Measurements from ENCODE around the gene METTL3. TPM values are rescaled to one million over a fixed set of nuclear protein-coding genes. Genes with fewer than 3 reads are reported as not detected.

Gene METTL3
- total and polyA plus RNA-seq, 2 of the 13 experiments (the other 11 are each of a cell fraction or from before 2014, with no cell fraction given): 123 to 130 TPM

GRCh38 chr14:21510735-21511657 lies at the start of gene METTL3 (continued):
- TF ChIP-seq ZNF766 (CRISPR knock-in tag; IDR thresholded peaks at IDR 0.05; ENCODE audit: borderline replicate concordance): no peak; the same call in 1 of the 2 replicates
- peak; percentile 70; the same call in 1 of the 2 replicates for TF ChIP-seq SATB2 (CRISPR knock-in tag; IDR thresholded peaks at IDR 0.05)
- peak; percentile 73 for TF ChIP-seq ZFP37 (CRISPR knock-in tag; IDR thresholded peaks at IDR 0.05; ENCODE audit: borderline replicate concordance)
- TF ChIP-seq, protein P1, sequence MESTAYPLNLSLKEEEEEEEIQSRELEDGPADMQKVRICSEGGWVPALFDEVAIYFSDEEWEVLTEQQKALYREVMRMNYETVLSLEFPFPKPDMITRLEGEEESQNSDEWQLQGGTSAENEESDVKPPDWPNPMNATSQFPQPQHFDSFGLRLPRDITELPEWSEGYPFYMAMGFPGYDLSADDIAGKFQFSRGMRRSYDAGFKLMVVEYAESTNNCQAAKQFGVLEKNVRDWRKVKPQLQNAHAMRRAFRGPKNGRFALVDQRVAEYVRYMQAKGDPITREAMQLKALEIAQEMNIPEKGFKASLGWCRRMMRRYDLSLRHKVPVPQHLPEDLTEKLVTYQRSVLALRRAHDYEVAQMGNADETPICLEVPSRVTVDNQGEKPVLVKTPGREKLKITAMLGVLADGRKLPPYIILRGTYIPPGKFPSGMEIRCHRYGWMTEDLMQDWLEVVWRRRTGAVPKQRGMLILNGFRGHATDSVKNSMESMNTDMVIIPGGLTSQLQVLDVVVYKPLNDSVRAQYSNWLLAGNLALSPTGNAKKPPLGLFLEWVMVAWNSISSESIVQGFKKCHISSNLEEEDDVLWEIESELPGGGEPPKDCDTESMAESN (CRISPR knock-in tag; conservative IDR thresholded peaks at IDR 0.05): peak; percentile 95
- TF ChIP-seq, protein P2, sequence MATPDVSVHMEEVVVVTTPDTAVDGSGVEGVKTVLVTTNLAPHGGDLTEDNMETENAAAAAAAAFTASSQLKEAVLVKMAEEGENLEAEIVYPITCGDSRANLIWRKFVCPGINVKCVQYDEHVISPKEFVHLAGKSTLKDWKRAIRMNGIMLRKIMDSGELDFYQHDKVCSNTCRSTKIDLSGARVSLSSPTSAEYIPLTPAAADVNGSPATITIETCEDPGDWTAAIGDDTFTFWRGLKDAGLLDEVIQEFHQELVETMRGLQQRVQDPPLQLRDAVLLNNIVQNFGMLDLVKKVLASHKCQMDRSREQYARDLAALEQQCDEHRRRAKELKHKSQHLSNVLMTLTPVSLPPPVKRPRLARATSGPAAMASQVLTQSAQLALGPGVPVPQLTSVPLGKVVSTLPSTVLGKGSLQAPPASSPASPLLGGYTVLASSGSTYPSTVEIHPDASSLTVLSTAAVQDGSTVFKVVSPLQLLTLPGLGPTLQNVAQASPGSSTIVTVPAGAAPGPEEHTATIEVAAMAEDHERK (CRISPR knock-in tag; IDR thresholded peaks at IDR 0.05; ENCODE audit: low read depth): peak; percentile 58; the same call in 1 of the 2 replicates
- TF ChIP-seq NCOA2 (CRISPR knock-in tag; IDR thresholded peaks at IDR 0.05): peak; percentile 55
- peak; percentile 98 for TF ChIP-seq KMT2B (CRISPR knock-in tag; IDR thresholded peaks at IDR 0.05)
- TF ChIP-seq ZNF296 (CRISPR knock-in tag; conservative IDR thresholded peaks at IDR 0.05): peak; percentile 93
- peak; percentile 90 for TF ChIP-seq XRCC5 (optimal IDR thresholded peaks at IDR 0.05; ENCODE audit: low read length)
- TF ChIP-seq, protein P3, sequence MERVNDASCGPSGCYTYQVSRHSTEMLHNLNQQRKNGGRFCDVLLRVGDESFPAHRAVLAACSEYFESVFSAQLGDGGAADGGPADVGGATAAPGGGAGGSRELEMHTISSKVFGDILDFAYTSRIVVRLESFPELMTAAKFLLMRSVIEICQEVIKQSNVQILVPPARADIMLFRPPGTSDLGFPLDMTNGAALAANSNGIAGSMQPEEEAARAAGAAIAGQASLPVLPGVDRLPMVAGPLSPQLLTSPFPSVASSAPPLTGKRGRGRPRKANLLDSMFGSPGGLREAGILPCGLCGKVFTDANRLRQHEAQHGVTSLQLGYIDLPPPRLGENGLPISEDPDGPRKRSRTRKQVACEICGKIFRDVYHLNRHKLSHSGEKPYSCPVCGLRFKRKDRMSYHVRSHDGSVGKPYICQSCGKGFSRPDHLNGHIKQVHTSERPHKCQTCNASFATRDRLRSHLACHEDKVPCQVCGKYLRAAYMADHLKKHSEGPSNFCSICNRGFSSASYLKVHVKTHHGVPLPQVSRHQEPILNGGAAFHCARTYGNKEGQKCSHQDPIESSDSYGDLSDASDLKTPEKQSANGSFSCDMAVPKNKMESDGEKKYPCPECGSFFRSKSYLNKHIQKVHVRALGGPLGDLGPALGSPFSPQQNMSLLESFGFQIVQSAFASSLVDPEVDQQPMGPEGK (CRISPR knock-in tag; IDR thresholded peaks at IDR 0.05): peak; percentile 58
- no peak for TF ChIP-seq PTBP1 (IDR thresholded peaks at IDR 0.05; ENCODE audit: low read depth, low read length, poor library complexity, severe bottlenecking)
- no peak for TF ChIP-seq CENPX (CRISPR knock-in tag; IDR thresholded peaks at IDR 0.05)
- TF ChIP-seq, protein P4, sequence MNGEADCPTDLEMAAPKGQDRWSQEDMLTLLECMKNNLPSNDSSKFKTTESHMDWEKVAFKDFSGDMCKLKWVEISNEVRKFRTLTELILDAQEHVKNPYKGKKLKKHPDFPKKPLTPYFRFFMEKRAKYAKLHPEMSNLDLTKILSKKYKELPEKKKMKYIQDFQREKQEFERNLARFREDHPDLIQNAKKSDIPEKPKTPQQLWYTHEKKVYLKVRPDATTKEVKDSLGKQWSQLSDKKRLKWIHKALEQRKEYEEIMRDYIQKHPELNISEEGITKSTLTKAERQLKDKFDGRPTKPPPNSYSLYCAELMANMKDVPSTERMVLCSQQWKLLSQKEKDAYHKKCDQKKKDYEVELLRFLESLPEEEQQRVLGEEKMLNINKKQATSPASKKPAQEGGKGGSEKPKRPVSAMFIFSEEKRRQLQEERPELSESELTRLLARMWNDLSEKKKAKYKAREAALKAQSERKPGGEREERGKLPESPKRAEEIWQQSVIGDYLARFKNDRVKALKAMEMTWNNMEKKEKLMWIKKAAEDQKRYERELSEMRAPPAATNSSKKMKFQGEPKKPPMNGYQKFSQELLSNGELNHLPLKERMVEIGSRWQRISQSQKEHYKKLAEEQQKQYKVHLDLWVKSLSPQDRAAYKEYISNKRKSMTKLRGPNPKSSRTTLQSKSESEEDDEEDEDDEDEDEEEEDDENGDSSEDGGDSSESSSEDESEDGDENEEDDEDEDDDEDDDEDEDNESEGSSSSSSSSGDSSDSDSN (CRISPR knock-in tag; IDR thresholded peaks at IDR 0.05): peak; percentile 71
- peak; percentile 73 for TF ChIP-seq AGO2 (optimal IDR thresholded peaks at IDR 0.05; ENCODE audit: low read depth, low read length)
- TF ChIP-seq FOXA1 (IDR thresholded peaks at IDR 0.05): no peak
- peak; percentile 62 for TF ChIP-seq FOXA1 (CRISPR knock-in tag; IDR thresholded peaks at IDR 0.05)
- TF ChIP-seq ZNF317 (CRISPR knock-in tag; IDR thresholded peaks at IDR 0.05): peak; percentile 92
- 0 out of 2 replicates have a peak, but pooled peaks have one; percentile 89 for TF ChIP-seq ZNF720 (CRISPR knock-in tag; IDR thresholded peaks at IDR 0.05)
- TF ChIP-seq SOX13 (IDR thresholded peaks at IDR 0.05): no peak
- peak in 1 of 2 experiments; percentile 65; a peak in 2 of 4 replicates for TF ChIP-seq SOX13 (CRISPR knock-in tag; conservative IDR thresholded peaks at IDR 0.05 in 1 of 2, IDR thresholded peaks at IDR 0.05 in 1 of 2)
- no peak for TF ChIP-seq ZNF160 (CRISPR knock-in tag; IDR thresholded peaks at IDR 0.05)
- peak; percentile 91 for TF ChIP-seq YEATS4 (CRISPR knock-in tag; IDR thresholded peaks at IDR 0.05; ENCODE audit: borderline replicate concordance)
